GM12873 (cell line): ENCODE measurements around the gene TOB1.

Experiments
- TF ChIP-seq, protein P1 (sequence below): IDR thresholded peaks from 2 replicates; pipeline ENCODE4 v1.5.1; 2012; ENCODE audit warnings: low read depth, mild to moderate bottlenecking, moderate library complexity, low read length, control low read depth; ENCODE audit not compliant: insufficient read depth; ENCODE audit errors: missing control alignments

Gene TOB1

GRCh38 chr17:50818921-50819657, 47.1 kb downstream of the TOB1 start:
- TF ChIP-seq, protein P1, sequence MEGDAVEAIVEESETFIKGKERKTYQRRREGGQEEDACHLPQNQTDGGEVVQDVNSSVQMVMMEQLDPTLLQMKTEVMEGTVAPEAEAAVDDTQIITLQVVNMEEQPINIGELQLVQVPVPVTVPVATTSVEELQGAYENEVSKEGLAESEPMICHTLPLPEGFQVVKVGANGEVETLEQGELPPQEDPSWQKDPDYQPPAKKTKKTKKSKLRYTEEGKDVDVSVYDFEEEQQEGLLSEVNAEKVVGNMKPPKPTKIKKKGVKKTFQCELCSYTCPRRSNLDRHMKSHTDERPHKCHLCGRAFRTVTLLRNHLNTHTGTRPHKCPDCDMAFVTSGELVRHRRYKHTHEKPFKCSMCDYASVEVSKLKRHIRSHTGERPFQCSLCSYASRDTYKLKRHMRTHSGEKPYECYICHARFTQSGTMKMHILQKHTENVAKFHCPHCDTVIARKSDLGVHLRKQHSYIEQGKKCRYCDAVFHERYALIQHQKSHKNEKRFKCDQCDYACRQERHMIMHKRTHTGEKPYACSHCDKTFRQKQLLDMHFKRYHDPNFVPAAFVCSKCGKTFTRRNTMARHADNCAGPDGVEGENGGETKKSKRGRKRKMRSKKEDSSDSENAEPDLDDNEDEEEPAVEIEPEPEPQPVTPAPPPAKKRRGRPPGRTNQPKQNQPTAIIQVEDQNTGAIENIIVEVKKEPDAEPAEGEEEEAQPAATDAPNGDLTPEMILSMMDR = no peak

GRCh38 chr17:50818261-50818660, 47.9 kb downstream of the TOB1 start:
- TF ChIP-seq, protein P1 = no peak

- TF ChIP-seq, protein P1 = no peak
Measured at GRCh38 chr17:50817838-50818237, 48.3 kb downstream of the TOB1 start.

- TF ChIP-seq, protein P1 = peak; percentile 86
Measured at GRCh38 chr17:50816771-50817751, 49.1 kb downstream of the TOB1 start.

GRCh38 chr17:50816271-50816670, 49.9 kb downstream of the TOB1 start:
- TF ChIP-seq, protein P1 = no peak

GRCh38 chr17:50815400-50815799, 50.8 kb downstream of the TOB1 start:
- TF ChIP-seq, protein P1 = no peak

- TF ChIP-seq, protein P1 = no peak
Measured at GRCh38 chr17:50813583-50813982, 52.6 kb downstream of the TOB1 start.
